HEK293 (cell line): ENCODE measurements around the gene CYP2U1.

Source experiments
- CTCF ChIA-PET: fragments of 350-600 bp; formaldehyde crosslinking; extraction: SDS; loops from one replicate; lab custom pipeline; 2021; ENCODE audit warnings: antibody characterized with exemption; lab: Yijun Ruan, JAX
- POLR2A ChIA-PET: fragments of 300-600 bp; formaldehyde crosslinking; extraction: SDS; loops from one replicate; lab custom pipeline; 2020; ENCODE audit warnings: antibody characterized with exemption, inconsistent platforms; lab: Yijun Ruan, JAX
- H3K27ac ChIP-seq: fragments of 200-500 bp; sonication (Bioruptor generic); 2 replicates; pipeline ENCODE4 v1.5.1; 2014; ENCODE audit warnings: low read depth, low read length, control low read depth, inconsistent platforms; ENCODE audit errors: extremely low read depth
- H3K36me3 ChIP-seq, 2 experiments: fragments of 200-500 bp in 1 of 2; sonication (Bioruptor generic) in 1 of 2; 1 replicate in 1 of 2; 2 replicates in 1 of 2; pipeline ENCODE4 v1.5.1; 2014 to 2017; ENCODE audit warnings: inconsistent platforms in 2 of 2, low read length in 2 of 2; ENCODE audit not compliant: control insufficient read depth in 2 of 2, insufficient read depth in 1 of 2
- H3K4me1 ChIP-seq: fragments of 200-500 bp; sonication (Bioruptor generic); 2 replicates; pipeline ENCODE4 v1.5.1; 2014; ENCODE audit warnings: mild to moderate bottlenecking, low read length, inconsistent platforms; ENCODE audit not compliant: control insufficient read depth, insufficient read depth
- H3K4me3 ChIP-seq: 2 replicates; pipeline ENCODE4 v1.5.1; 2011; ENCODE audit warnings: low read depth, mild to moderate bottlenecking, control low read depth, low read length, moderate library complexity
- H3K9me3 ChIP-seq: fragments of 200-500 bp; sonication (Bioruptor generic); 2 replicates; pipeline ENCODE4 v1.5.1; 2014; ENCODE audit warnings: low read depth, low read length, inconsistent platforms; ENCODE audit not compliant: control insufficient read depth, insufficient read depth
- BCL11B ChIP-seq: fragments of 450-650 bp; formaldehyde crosslinking; IDR thresholded peaks from 2 replicates; pipeline ENCODE4 v1.5.1; 2016; ENCODE audit warnings: low read depth, missing biosample characterization, missing genetic modification characterization
- FEZF1 ChIP-seq: fragments of 450-650 bp; formaldehyde crosslinking; IDR thresholded peaks from 2 replicates; pipeline ENCODE4 v1.5.1; 2016; ENCODE audit warnings: missing biosample characterization, missing genetic modification characterization
- GFI1B ChIP-seq: fragments of 450-650 bp; formaldehyde crosslinking; IDR thresholded peaks from 2 replicates; pipeline ENCODE4 v1.5.1; 2016; ENCODE audit warnings: missing biosample characterization, missing genetic modification characterization
- HIC1 ChIP-seq: fragments of 450-650 bp; formaldehyde crosslinking; IDR thresholded peaks from 2 replicates; pipeline ENCODE4 v1.5.1; 2016; ENCODE audit warnings: missing biosample characterization, missing genetic modification characterization
- KLF1 ChIP-seq: fragments of 450-650 bp; formaldehyde crosslinking; IDR thresholded peaks from 2 replicates; pipeline ENCODE4 v1.5.1; 2016; ENCODE audit warnings: missing biosample characterization, missing genetic modification characterization
- PRDM1 ChIP-seq: fragments of 450-650 bp; formaldehyde crosslinking; IDR thresholded peaks from 2 replicates; pipeline ENCODE4; 2016; ENCODE audit warnings: missing biosample characterization, missing genetic modification characterization
- PRDM6 ChIP-seq: fragments of 450-650 bp; formaldehyde crosslinking; IDR thresholded peaks from 2 replicates; pipeline ENCODE4 v1.5.1; 2017; ENCODE audit warnings: missing biosample characterization, missing genetic modification characterization
- REST ChIP-seq: fragments of 450-650 bp; formaldehyde crosslinking; IDR thresholded peaks from 2 replicates; pipeline ENCODE4 v1.5.1; 2016; ENCODE audit warnings: missing biosample characterization, missing genetic modification characterization
- SALL2 ChIP-seq: fragments of 450-650 bp; formaldehyde crosslinking; IDR thresholded peaks from 2 replicates; pipeline ENCODE4 v1.5.0; 2017; ENCODE audit warnings: missing biosample characterization, mild to moderate bottlenecking, missing genetic modification characterization, borderline replicate concordance
- TCF7L2 ChIP-seq: IDR thresholded peaks from 2 replicates; pipeline ENCODE4 v1.6.1; 2011; ENCODE audit warnings: low read depth, mild to moderate bottlenecking, inconsistent platforms, low read length, moderate library complexity, borderline replicate concordance
- WT1 ChIP-seq: fragments of 450-650 bp; formaldehyde crosslinking; IDR thresholded peaks from 2 replicates; pipeline ENCODE4 v1.5.1; 2016; ENCODE audit warnings: missing biosample characterization, missing genetic modification characterization
- YY2 ChIP-seq: fragments of 450-650 bp; formaldehyde crosslinking; IDR thresholded peaks from 2 replicates; pipeline ENCODE4 v1.5.1; 2016; ENCODE audit warnings: missing biosample characterization, missing genetic modification characterization
- ZBTB26 ChIP-seq: fragments of 450-650 bp; formaldehyde crosslinking; optimal IDR thresholded peaks from 2 replicates; pipeline ENCODE3; 2016; ENCODE audit warnings: missing biosample characterization, mild to moderate bottlenecking, missing genetic modification characterization
- ZFHX2 ChIP-seq: fragments of 450-650 bp; formaldehyde crosslinking; conservative IDR thresholded peaks from 2 replicates; pipeline ENCODE4 v1.5.1; 2016; ENCODE audit warnings: missing biosample characterization, missing genetic modification characterization
- ZNF148 ChIP-seq: fragments of 450-650 bp; formaldehyde crosslinking; IDR thresholded peaks from 2 replicates; pipeline ENCODE4 v1.5.0; 2017; ENCODE audit warnings: missing biosample characterization, missing genetic modification characterization, borderline replicate concordance
- ZNF169 ChIP-seq: fragments of 450-650 bp; formaldehyde crosslinking; IDR thresholded peaks from 2 replicates; pipeline ENCODE4 v1.5.1; 2016; ENCODE audit warnings: missing biosample characterization, missing genetic modification characterization
- ZNF18 ChIP-seq: fragments of 450-650 bp; formaldehyde crosslinking; IDR thresholded peaks from 2 replicates; pipeline ENCODE4 v1.5.1; 2016; ENCODE audit warnings: missing biosample characterization, missing genetic modification characterization
- ZNF324 ChIP-seq: fragments of 450-650 bp; formaldehyde crosslinking; IDR thresholded peaks from 2 replicates; pipeline ENCODE4 v1.5.1; 2016; ENCODE audit warnings: missing biosample characterization, missing genetic modification characterization
- ZNF335 ChIP-seq: fragments of 450-650 bp; formaldehyde crosslinking; conservative IDR thresholded peaks from 2 replicates; pipeline ENCODE4 v1.5.1; 2016; ENCODE audit warnings: missing biosample characterization, missing genetic modification characterization
- ZNF423 ChIP-seq: fragments of 450-650 bp; formaldehyde crosslinking; IDR thresholded peaks from 2 replicates; pipeline ENCODE4 v1.5.1; 2016; ENCODE audit warnings: missing biosample characterization, missing genetic modification characterization
- ZNF560 ChIP-seq: fragments of 450-650 bp; formaldehyde crosslinking; IDR thresholded peaks from 2 replicates; pipeline ENCODE4 v1.5.1; 2017; ENCODE audit warnings: missing biosample characterization, missing genetic modification characterization, borderline replicate concordance
- ZXDB ChIP-seq: fragments of 450-650 bp; formaldehyde crosslinking; IDR thresholded peaks from 2 replicates; pipeline ENCODE4 v1.5.1; 2016; ENCODE audit warnings: missing biosample characterization, missing genetic modification characterization

Gene CYP2U1

GRCh38 chr4:107896158-107896645, 35.1 kb upstream of the CYP2U1 start:
- ChIA-PET CTCF (interaction anchor here (0.6 to 1.1 kb wide), 3 partner anchors 13 to 585 kb away, joined by 3 to 4 read pairs (median 4); no protein-coding TSS in a partner anchor), POLR2A (interaction anchor here (0.6 kb wide), 1 partner anchor 71 kb away, joined by 8 read pairs; no protein-coding TSS in a partner anchor)
- no peak overlapping the region for H3K27ac ChIP-seq
- H3K36me3 ChIP-seq: peaks cover 0 to 11% of the 10 kb centered on the region in 2 experiments; a peak in 1 of 3 replicates
- TF ChIP-seq PRDM6 (tag by site-specific recombination) (peak; percentile 86), ZNF148 (tag by site-specific recombination) (no peak), ZBTB26 (no peak), KLF1 (tag by site-specific recombination) (0 out of 2 replicates have a peak, but pooled peaks have one; percentile 30), SALL2 (tag by site-specific recombination) (no peak), PRDM1 (tag by site-specific recombination) (peak; percentile 68; the same call in 1 of the 2 replicates), GFI1B (tag by site-specific recombination) (peak; percentile 74; the same call in 1 of the 2 replicates), ZNF335 (tag by site-specific recombination) (no peak), WT1 (tag by site-specific recombination) (peak; percentile 89), FEZF1 (tag by site-specific recombination) (peak; percentile 39; the same call in 1 of the 2 replicates), ZXDB (tag by site-specific recombination) (peak; percentile 19; the same call in 1 of the 2 replicates), BCL11B (no peak)
- H3K4me1 ChIP-seq: no peaks in the 10 kb centered on the region
- H3K9me3 ChIP-seq: no peaks in the 10 kb centered on the region
- no peak overlapping the region for H3K4me3 ChIP-seq

- ChIA-PET CTCF (interaction anchor here (0.6 to 0.9 kb wide), 2 partner anchors 12 to 584 kb away, joined by 3 to 4 read pairs; no protein-coding TSS in a partner anchor), POLR2A (no interaction called here)
- Histone ChIP-seq H3K36me3 (peaks cover 0 to 11% of the 10 kb centered on the region in 2 experiments; a peak in 1 of 3 replicates), H3K27ac (no peak overlapping the region), H3K4me1 (no peaks in the 10 kb centered on the region), H3K4me3 (no peak overlapping the region), H3K9me3 (no peaks in the 10 kb centered on the region)
- TF ChIP-seq ZNF423: no peak
- TF ChIP-seq YY2: no peak
- TF ChIP-seq ZNF324: no peak
- TF ChIP-seq ZFHX2 (tag by site-specific recombination): no peak
- TF ChIP-seq ZNF18 (tag by site-specific recombination): no peak
- TF ChIP-seq ZNF560 (tag by site-specific recombination): no peak
- TF ChIP-seq TCF7L2: no peak
- TF ChIP-seq HIC1 (tag by site-specific recombination): no peak
- TF ChIP-seq FEZF1 (tag by site-specific recombination): no peak
- TF ChIP-seq REST (tag by site-specific recombination): no peak
- TF ChIP-seq ZNF169 (tag by site-specific recombination): no peak
These were observed 34.7 kb upstream of the CYP2U1 start for GRCh38 chr4:107896646-107897045.
